Measurements from ENCODE around the gene TSTD2. TPM values are rescaled to one million over a fixed set of nuclear protein-coding genes. Genes with fewer than 3 reads are reported as not detected.

The TSTD2 gene
- total RNA-seq, 5 donors from 2014 or later (not counting 1 experiment from before 2014, with no cell fraction given), result 15.4 to 24.0 (median 17.9) TPM

DNA sequence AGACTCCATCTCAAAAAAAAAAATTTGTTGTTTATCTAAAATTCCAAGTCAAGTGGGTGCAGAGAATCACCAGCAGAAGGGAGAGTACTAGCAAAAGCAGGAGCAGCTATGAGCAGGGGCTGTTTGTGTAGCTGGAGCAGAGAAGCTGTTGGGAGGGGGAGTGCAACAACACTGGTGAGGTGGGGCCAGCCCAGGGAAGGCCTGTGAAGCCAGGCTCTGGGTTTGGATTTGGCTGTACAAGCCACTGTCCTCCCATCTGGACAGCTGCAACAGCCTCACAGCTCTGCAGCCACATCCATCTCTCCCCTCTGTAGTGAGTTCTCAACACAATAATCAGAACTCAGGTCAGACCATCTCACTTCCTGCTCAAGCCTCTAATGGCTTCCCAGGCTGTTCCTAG is 72.3 kb downstream of the TSTD2 start:
- H3K4me1 ChIP-seq (ENCODE audit: control insufficient read depth in 1 of 2, extremely low read depth in 1 of 2, insufficient read depth in 2 of 2, low read length in 2 of 2), result no peaks in the 10 kb centered on the region
- no peaks in the 10 kb centered on the region for H3K36me3 Mint-ChIP-seq
- H3K27ac ChIP-seq (ENCODE audit: low read length), result no peak overlapping the region
- POLR2A ChIA-PET, result no interaction called here
- ATAC-seq (replicated peaks in 1 of 4), result no peak
- no peaks in the 10 kb centered on the region for H3K9me3 ChIP-seq
- no peak overlapping the region for H3K27ac Mint-ChIP-seq
- peaks cover 21 to 31% of the 10 kb centered on the region in 2 donors for H3K27me3 Mint-ChIP-seq
- peaks cover 4 to 6% (median 5%) of the 10 kb centered on the region in 3 donors for H3K4me1 Mint-ChIP-seq
- no peaks in the 10 kb centered on the region for H3K36me3 ChIP-seq (ENCODE audit: control insufficient read depth in 2 of 2, extremely low read depth in 1 of 2, insufficient read depth in 1 of 2, low read length in 1 of 2)
- H3K9me3 Mint-ChIP-seq, result no peaks in the 10 kb centered on the region
- H3K4me3 ChIP-seq (ENCODE audit: control insufficient read depth in 1 of 2, extremely low read depth in 1 of 2, low read length in 1 of 2), result no peak overlapping the region
- no peak for DNase-seq
- H3K4me3 Mint-ChIP-seq, result no peak overlapping the region
- CTCF ChIA-PET, result no interaction called here
- peaks cover 6 to 42% of the 10 kb centered on the region in 2 experiments for H3K27me3 ChIP-seq (replicated peaks in 1 of 2; ENCODE audit: control insufficient read depth in 2 of 2, extremely low read depth in 1 of 2, insufficient read depth in 2 of 2, low read length in 1 of 2)

DNA sequence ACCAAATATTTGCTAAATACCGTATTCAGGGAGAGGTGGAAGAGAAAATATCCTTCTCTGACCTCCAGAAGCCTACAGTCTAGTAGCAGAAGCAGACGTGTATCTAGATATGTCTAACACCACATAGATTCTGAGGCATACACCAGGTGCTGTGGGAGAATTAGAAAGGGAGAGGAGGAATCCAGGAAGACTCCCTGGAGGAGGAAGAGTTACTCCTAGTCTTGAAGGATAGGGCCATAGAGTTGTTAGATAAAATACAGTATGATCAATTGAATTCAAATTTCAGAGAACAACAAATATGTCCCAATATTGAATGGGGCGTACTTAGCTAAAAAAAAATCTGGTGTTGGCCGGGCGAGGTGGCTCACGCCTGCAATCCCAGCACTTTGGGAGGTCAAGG is 73.0 kb downstream of the TSTD2 start:
- peaks cover 4 to 6% (median 5%) of the 10 kb centered on the region in 3 donors for H3K4me1 Mint-ChIP-seq
- Histone ChIP-seq H3K36me3 (ENCODE audit: control insufficient read depth in 2 of 2, extremely low read depth in 1 of 2, insufficient read depth in 1 of 2, low read length in 1 of 2) (no peaks in the 10 kb centered on the region), H3K4me1 (ENCODE audit: control insufficient read depth in 1 of 2, extremely low read depth in 1 of 2, insufficient read depth in 2 of 2, low read length in 2 of 2) (no peaks in the 10 kb centered on the region), H3K4me3 (ENCODE audit: control insufficient read depth in 1 of 2, extremely low read depth in 1 of 2, low read length in 1 of 2) (no peak overlapping the region), H3K9me3 (no peaks in the 10 kb centered on the region), H3K27ac (ENCODE audit: low read length) (no peak overlapping the region), H3K27me3 (replicated peaks in 1 of 2; ENCODE audit: control insufficient read depth in 2 of 2, extremely low read depth in 1 of 2, insufficient read depth in 2 of 2, low read length in 1 of 2) (peaks cover 6 to 45% of the 10 kb centered on the region in 2 experiments)
- H3K4me3 Mint-ChIP-seq, result no peak overlapping the region
- H3K9me3 Mint-ChIP-seq, result no peaks in the 10 kb centered on the region
- CTCF ChIA-PET, result no interaction called here
- no CpG with 5 or more reads among the region's 6 CpGs for WGBS (ENCODE audit: insufficient coverage)
- no peak overlapping the region for H3K27ac Mint-ChIP-seq
- POLR2A ChIA-PET, result no interaction called here
- DNase-seq (no peak), ATAC-seq (replicated peaks in 1 of 4) (no peak)
- H3K36me3 Mint-ChIP-seq, result no peaks in the 10 kb centered on the region
- peaks cover 24 to 38% of the 10 kb centered on the region in 2 donors for H3K27me3 Mint-ChIP-seq

DNA sequence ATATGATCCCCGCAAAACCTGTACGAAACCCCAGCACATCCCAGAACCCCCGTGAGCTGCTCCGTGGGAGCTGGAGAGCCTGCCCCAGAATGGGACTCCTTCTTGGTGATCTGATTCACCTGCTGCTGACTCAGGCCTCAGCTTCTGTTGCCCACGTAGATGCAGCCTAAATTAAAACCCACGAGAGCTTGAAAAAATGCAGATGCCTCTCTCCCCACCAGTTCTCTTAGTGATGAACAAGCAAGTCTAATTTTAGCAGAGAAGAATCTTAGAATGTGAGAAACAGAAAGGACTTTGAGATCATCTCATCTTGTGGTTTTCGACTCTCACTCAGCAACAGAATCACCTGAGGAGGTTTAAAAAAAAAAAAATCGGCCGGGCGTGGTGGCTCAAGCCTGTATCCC is 74.1 kb downstream of the TSTD2 start:
- Histone ChIP-seq H3K27me3 (replicated peaks in 1 of 2; ENCODE audit: control insufficient read depth in 2 of 2, extremely low read depth in 1 of 2, insufficient read depth in 2 of 2, low read length in 1 of 2) (peaks cover 6 to 45% of the 10 kb centered on the region in 2 experiments), H3K27ac (ENCODE audit: low read length) (no peak overlapping the region), H3K4me3 (ENCODE audit: control insufficient read depth in 1 of 2, extremely low read depth in 1 of 2, low read length in 1 of 2) (no peak overlapping the region), H3K36me3 (ENCODE audit: control insufficient read depth in 2 of 2, extremely low read depth in 1 of 2, insufficient read depth in 1 of 2, low read length in 1 of 2) (no peaks in the 10 kb centered on the region), H3K4me1 (ENCODE audit: control insufficient read depth in 1 of 2, extremely low read depth in 1 of 2, insufficient read depth in 2 of 2, low read length in 2 of 2) (no peaks in the 10 kb centered on the region), H3K9me3 (no peaks in the 10 kb centered on the region)
- peaks cover 29 to 42% of the 10 kb centered on the region in 2 donors for H3K27me3 Mint-ChIP-seq
- DNase-seq, result no peak
- H3K4me3 Mint-ChIP-seq, result no peak overlapping the region
- no peak for ATAC-seq (replicated peaks in 1 of 4)
- H3K36me3 Mint-ChIP-seq, result no peaks in the 10 kb centered on the region
- ChIA-PET POLR2A (interaction anchor here in 1 of 2 donors (0.7 kb wide), 1 partner anchor 10 kb away, joined by 4 read pairs; no protein-coding TSS in a partner anchor), CTCF (interaction anchor here in 1 of 2 donors (0.7 kb wide), 1 partner anchor 13 kb away, joined by 6 read pairs; no protein-coding TSS in a partner anchor)
- 51% methylated on average over 6 of the region's 10 CpGs for WGBS (ENCODE audit: insufficient coverage)
- H3K27ac Mint-ChIP-seq, result no peak overlapping the region
- H3K4me1 Mint-ChIP-seq, result peaks cover 4 to 6% (median 5%) of the 10 kb centered on the region in 3 donors
- no peaks in the 10 kb centered on the region for H3K9me3 Mint-ChIP-seq

DNA sequence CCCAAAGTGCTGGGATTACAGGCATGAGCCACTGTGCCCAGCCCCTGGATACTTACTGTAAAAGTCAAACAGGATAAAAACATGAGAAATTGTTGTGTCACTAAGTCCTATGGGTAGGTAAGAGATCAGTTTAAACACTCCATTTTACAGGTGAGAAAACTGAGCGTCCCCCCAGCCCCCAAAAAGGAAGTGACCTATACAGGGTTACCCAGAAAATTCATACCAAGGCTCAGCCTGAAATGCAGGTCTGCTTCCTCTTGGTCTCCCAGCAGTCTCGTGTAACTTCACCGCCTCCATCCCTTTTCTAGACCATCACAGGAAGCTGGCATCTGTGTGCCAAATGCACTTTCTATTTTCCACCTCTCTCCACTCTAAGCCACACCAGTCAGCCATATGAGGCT is 74.5 kb downstream of the TSTD2 start:
- no peak for DNase-seq
- H3K9me3 Mint-ChIP-seq, result no peaks in the 10 kb centered on the region
- Histone ChIP-seq H3K36me3 (ENCODE audit: control insufficient read depth in 2 of 2, extremely low read depth in 1 of 2, insufficient read depth in 1 of 2, low read length in 1 of 2) (no peaks in the 10 kb centered on the region), H3K4me1 (ENCODE audit: control insufficient read depth in 1 of 2, extremely low read depth in 1 of 2, insufficient read depth in 2 of 2, low read length in 2 of 2) (no peaks in the 10 kb centered on the region), H3K27me3 (replicated peaks in 1 of 2; ENCODE audit: control insufficient read depth in 2 of 2, extremely low read depth in 1 of 2, insufficient read depth in 2 of 2, low read length in 1 of 2) (peaks cover 6 to 46% of the 10 kb centered on the region in 2 experiments), H3K4me3 (ENCODE audit: control insufficient read depth in 1 of 2, extremely low read depth in 1 of 2, low read length in 1 of 2) (no peak overlapping the region), H3K27ac (ENCODE audit: low read length) (no peak overlapping the region), H3K9me3 (no peaks in the 10 kb centered on the region)
- WGBS (ENCODE audit: insufficient coverage), result 16% methylated on average over 2 of the region's 3 CpGs
- ChIA-PET CTCF (interaction anchor here in 1 of 2 donors (0.7 kb wide), 1 partner anchor 14 kb away, joined by 6 read pairs; no protein-coding TSS in a partner anchor), POLR2A (no interaction called here)
- peaks cover 33 to 45% of the 10 kb centered on the region in 2 donors for H3K27me3 Mint-ChIP-seq
- peaks cover 4 to 6% (median 5%) of the 10 kb centered on the region in 3 donors for H3K4me1 Mint-ChIP-seq
- H3K4me3 Mint-ChIP-seq, result no peak overlapping the region
- H3K36me3 Mint-ChIP-seq, result no peaks in the 10 kb centered on the region
- ATAC-seq (replicated peaks in 1 of 4), result no peak
- H3K27ac Mint-ChIP-seq, result no peak overlapping the region

DNA sequence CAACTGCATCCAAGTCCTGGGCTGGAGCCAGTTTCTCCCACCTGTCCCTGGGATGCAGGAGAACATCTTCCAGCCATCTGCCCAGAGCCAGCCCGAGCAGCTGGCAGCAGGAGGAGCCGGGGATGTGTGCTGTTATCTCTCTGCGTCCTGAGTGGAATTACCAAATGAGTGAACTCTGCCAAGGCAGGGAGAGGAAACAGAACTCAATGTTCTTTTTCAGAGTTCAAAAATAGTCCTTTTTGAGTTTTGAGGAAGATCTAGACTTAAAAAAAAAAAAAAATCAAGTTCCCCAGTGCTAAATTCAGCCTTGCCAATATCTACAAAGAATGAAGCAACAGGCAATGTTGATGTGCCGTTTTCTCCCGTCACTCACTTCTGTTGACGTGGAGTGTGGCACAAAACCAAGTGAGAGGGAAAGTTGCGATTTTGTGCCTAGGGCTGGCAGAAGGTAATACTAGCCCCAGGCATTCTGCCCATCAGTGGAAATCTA is 75.5 kb downstream of the TSTD2 start:
- Histone ChIP-seq H3K4me1 (ENCODE audit: control insufficient read depth in 1 of 2, extremely low read depth in 1 of 2, insufficient read depth in 2 of 2, low read length in 2 of 2) (no peaks in the 10 kb centered on the region), H3K9me3 (no peaks in the 10 kb centered on the region), H3K4me3 (ENCODE audit: control insufficient read depth in 1 of 2, extremely low read depth in 1 of 2, low read length in 1 of 2) (no peak overlapping the region), H3K27ac (ENCODE audit: low read length) (no peak overlapping the region), H3K27me3 (replicated peaks in 1 of 2; ENCODE audit: control insufficient read depth in 2 of 2, extremely low read depth in 1 of 2, insufficient read depth in 2 of 2, low read length in 1 of 2) (peaks cover 6 to 53% of the 10 kb centered on the region in 2 experiments), H3K36me3 (ENCODE audit: control insufficient read depth in 2 of 2, extremely low read depth in 1 of 2, insufficient read depth in 1 of 2, low read length in 1 of 2) (no peaks in the 10 kb centered on the region)
- H3K36me3 Mint-ChIP-seq, result no peaks in the 10 kb centered on the region
- POLR2A ChIA-PET, result no interaction called here
- ATAC-seq (replicated peaks in 1 of 4) (no peak), DNase-seq (no peak)
- 40% methylated on average over 6 of the region's 7 CpGs for WGBS (ENCODE audit: insufficient coverage)
- H3K4me3 Mint-ChIP-seq, result no peak overlapping the region
- H3K9me3 Mint-ChIP-seq, result no peaks in the 10 kb centered on the region
- H3K27ac Mint-ChIP-seq, result no peak overlapping the region
- H3K4me1 Mint-ChIP-seq, result peaks cover 4 to 6% (median 5%) of the 10 kb centered on the region in 3 donors
- CTCF ChIA-PET, result no interaction called here
- H3K27me3 Mint-ChIP-seq, result peaks cover 36 to 49% of the 10 kb centered on the region in 2 donors

DNA sequence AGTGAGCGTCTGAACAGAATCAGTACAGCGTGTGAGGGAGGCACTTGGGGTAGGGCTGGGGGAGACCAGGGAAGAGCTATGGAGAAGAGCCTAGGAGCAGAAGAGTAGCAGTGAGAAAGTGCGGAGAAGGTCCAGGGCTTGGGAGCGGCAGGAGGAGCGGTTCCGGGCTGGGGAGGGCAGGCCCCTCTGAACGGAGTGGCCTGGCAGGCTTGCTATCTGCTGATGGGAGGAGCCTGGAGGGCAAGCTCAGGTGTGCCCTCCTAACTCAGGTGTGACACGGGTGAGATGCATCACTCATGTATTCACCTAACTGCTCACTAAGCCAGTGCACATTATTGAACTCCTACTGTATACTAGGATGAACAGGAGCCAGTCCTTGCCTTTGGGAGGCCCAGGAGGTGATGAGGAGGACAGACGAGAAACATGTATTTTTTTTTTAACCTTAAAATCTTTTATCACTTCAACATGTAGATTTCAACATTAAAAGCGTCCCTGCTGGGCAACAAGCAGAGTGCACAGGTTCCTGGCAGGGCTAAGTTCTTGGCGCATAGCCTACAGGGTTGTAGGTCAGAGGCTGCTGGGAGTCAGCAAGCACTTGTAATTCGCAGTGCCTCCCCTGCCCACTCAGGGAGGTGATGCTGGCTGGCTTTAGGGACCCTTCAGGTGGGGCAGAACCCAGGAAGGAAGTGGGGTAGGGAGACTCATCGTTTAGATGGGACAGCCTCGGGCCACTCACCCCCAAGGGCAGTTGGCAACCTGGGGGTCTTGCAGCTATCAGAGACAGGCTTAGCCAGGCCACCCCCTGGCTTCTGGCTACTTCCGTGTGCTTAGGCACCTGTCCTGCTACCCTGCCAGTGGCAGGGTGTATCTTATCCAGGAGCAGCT is 76.2 kb downstream of the TSTD2 start:
- Mint-ChIP-seq H3K4me1 (peaks cover 4 to 6% (median 5%) of the 10 kb centered on the region in 3 donors), H3K27me3 (peaks cover 41 to 56% of the 10 kb centered on the region in 2 donors), H3K27ac (no peak overlapping the region), H3K9me3 (no peaks in the 10 kb centered on the region), H3K36me3 (no peaks in the 10 kb centered on the region), H3K4me3 (no peak overlapping the region)
- no peaks in the 10 kb centered on the region for H3K36me3 ChIP-seq (ENCODE audit: control insufficient read depth in 2 of 2, extremely low read depth in 1 of 2, insufficient read depth in 1 of 2, low read length in 1 of 2)
- DNase-seq, result no peak
- 73% methylated on average over 10 of the region's 15 CpGs for WGBS (ENCODE audit: insufficient coverage)
- no peak overlapping the region for H3K4me3 ChIP-seq (ENCODE audit: control insufficient read depth in 1 of 2, extremely low read depth in 1 of 2, low read length in 1 of 2)
- H3K4me1 ChIP-seq (ENCODE audit: control insufficient read depth in 1 of 2, extremely low read depth in 1 of 2, insufficient read depth in 2 of 2, low read length in 2 of 2), result no peaks in the 10 kb centered on the region
- ChIA-PET POLR2A (no interaction called here), CTCF (interaction anchor here in 1 of 2 donors (1.5 kb wide), 1 partner anchor 41 kb away, joined by 3 read pairs; no protein-coding TSS in a partner anchor)
- no peak overlapping the region for H3K27ac ChIP-seq (ENCODE audit: low read length)
- ATAC-seq (replicated peaks in 1 of 4), result no peak
- peaks cover 0 to 49% of the 10 kb centered on the region in 2 experiments for H3K27me3 ChIP-seq (replicated peaks in 1 of 2; ENCODE audit: control insufficient read depth in 2 of 2, extremely low read depth in 1 of 2, insufficient read depth in 2 of 2, low read length in 1 of 2)
- no peaks in the 10 kb centered on the region for H3K9me3 ChIP-seq
